Duodenal mucosa (tissue), 2 donors: ENCODE measurements around the gene MDH2.
"Not testable (repeated sequence)": the region's sequence is repeated elsewhere in the genome, so short reads cannot be mapped to it uniquely, and the experiment has no call there.

Source experiments
- H3K27ac ChIP-seq: one replicate; pipeline ENCODE4 v1.7.0; 2013; ENCODE audit warnings: low read depth, low read length
- H3K27me3 ChIP-seq, 2 donors: one replicate each; pipeline ENCODE4 v1.7.0; 2013; ENCODE audit warnings: low read length in 2 of 2, control low read depth in 1 of 2; ENCODE audit not compliant: insufficient read depth in 2 of 2, control insufficient read depth in 1 of 2
- H3K36me3 ChIP-seq, 2 donors: one replicate each; pipeline ENCODE4 v1.7.0; 2013; ENCODE audit warnings: low read length in 2 of 2, control low read depth in 1 of 2; ENCODE audit not compliant: insufficient read depth in 2 of 2, control insufficient read depth in 1 of 2
- H3K4me1 ChIP-seq, 2 donors: one replicate each; pipeline ENCODE4 v1.7.0; 2013; ENCODE audit warnings: low read length in 2 of 2, control low read depth in 1 of 2; ENCODE audit not compliant: insufficient read depth in 2 of 2, control insufficient read depth in 1 of 2
- H3K4me3 ChIP-seq, 2 donors: one replicate each; pipeline ENCODE4 v1.7.0; 2013; ENCODE audit warnings: low read length in 2 of 2, low read depth in 1 of 2
- H3K9ac ChIP-seq, 2 donors: one replicate each; pipeline ENCODE4 v1.7.0; 2013; ENCODE audit warnings: low read length in 2 of 2, low read depth in 1 of 2
- H3K9me3 ChIP-seq, 2 donors: one replicate each; pipeline ENCODE4 v1.7.0; 2013; ENCODE audit warnings: low read length in 2 of 2, control low read depth in 1 of 2; ENCODE audit not compliant: control insufficient read depth in 1 of 2

Gene MDH2, protein sequence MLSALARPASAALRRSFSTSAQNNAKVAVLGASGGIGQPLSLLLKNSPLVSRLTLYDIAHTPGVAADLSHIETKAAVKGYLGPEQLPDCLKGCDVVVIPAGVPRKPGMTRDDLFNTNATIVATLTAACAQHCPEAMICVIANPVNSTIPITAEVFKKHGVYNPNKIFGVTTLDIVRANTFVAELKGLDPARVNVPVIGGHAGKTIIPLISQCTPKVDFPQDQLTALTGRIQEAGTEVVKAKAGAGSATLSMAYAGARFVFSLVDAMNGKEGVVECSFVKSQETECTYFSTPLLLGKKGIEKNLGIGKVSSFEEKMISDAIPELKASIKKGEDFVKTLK

DNA sequence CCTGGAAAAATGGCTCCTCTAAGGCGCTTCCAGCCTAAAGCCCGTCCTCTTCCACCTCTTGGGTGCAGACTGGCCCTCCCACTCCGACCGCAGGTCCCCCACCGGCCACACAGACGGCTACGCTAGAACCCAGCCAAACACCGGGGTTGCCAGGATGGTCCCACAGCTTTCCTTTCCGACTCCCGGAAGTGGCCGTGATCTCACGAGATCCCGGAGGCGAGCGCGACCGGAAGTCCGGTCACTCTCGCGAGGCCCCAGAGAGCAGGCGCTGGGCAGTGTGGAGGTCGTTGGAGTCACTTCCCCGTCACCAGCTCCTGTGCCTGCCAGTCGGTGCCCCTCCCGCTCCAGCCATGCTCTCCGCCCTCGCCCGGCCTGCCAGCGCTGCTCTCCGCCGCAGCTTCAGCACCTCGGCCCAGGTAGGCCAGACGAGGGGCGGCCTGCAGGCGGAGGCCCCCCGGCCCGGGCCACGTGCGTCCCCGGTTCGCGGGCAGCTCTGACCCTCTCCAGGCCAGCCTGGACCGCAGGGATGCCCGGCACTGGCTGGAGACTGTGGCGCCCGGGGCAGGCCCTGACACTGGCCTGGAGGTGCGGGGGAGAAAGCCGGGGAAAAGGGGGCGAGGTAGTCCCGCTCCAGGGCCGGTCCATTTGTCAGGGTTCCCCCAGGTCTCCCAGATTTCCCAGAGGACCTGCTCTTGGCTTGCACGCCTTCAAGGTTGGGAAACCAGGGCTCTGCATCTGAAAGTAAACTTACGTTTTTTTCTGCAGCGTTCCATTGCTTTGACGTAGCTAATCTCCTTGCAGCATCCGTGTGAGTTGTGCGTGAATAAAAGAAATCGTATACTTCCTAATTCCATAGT lies at the start of gene MDH2, which contains the start of gene STYXL1:
Gene MDH2, plus strand, starts transcription at position 296 of the 857 bp plus-strand sequence. Its CDS starts 55 bp downstream, at position 351.
Gene STYXL1, minus strand, starts transcription at position 190 of the 857 bp plus-strand sequence. CDS start 17,477 bp downstream, outside the sequence.
- H3K4me3 ChIP-seq = peak within 1 kb of the TSS; percentile 91 to 97
- H3K4me1 ChIP-seq = peaks cover 32% of the 10 kb centered on the region in 2 donors
- H3K9ac ChIP-seq = peak within 1 kb of the TSS; percentile 97 to 98
- no peaks in the 10 kb centered on the region for H3K27me3 ChIP-seq
- peaks cover 2 to 5% of the 10 kb centered on the region in 2 donors for H3K36me3 ChIP-seq
- peak within 1 kb of the TSS; percentile 87 for H3K27ac ChIP-seq
- H3K9me3 ChIP-seq = no peaks in the 10 kb centered on the region

DNA sequence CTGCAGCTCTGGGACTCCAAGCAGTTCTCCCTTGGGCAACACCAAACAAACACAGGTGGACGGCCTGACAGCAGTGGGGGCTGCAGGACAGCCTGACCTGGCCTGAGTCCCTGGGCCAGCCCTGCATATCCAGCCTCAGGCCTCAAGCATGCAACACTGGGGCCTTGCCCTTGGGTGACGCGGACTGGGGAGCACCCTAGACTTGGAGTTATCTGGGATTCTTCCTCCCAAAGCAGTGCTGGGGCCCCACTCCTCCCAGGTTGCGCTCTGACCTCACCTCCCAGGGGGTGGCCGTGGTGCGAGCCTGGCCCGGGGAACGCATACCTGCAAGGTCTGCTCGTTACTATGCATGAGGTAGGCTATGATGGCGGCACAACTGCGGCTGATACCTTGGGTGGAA lies 47.3 kb upstream of the MDH2 start:
- no peak overlapping the region for H3K27ac ChIP-seq
- H3K4me3 ChIP-seq = no peak overlapping the region
- H3K27me3 ChIP-seq = no peaks in the 10 kb centered on the region
- H3K4me1 ChIP-seq = no peaks in the 10 kb centered on the region
- H3K9ac ChIP-seq = no peak overlapping the region
- peaks cover 5 to 38% of the 10 kb centered on the region in 2 donors for H3K36me3 ChIP-seq
- no peaks in the 10 kb centered on the region for H3K9me3 ChIP-seq

- no peak overlapping the region for H3K27ac ChIP-seq
- H3K36me3 ChIP-seq = peaks cover 5 to 32% of the 10 kb centered on the region in 2 donors
These were observed 45.8 kb upstream of the MDH2 start for GRCh38 chr7:76002139-76002538.

DNA sequence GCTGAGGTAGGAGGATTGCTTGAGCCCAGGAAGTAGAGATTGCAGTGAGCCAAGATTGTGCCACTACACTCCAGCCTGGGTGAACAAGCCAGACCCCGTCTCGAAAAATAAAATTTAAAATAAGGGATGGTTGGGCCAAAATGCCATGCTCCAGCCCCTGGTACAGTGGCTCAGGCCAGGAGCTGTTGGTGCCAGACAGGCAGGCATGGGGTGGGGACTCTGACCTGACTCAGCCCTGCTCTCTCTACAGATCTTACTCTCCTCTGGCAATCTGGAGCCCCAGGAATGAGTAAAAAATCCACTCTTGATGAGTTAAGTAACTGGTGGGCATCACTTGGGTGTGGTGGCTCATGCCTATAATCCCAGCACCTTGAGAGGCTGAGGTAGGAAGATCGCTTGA lies 45.1 kb upstream of the MDH2 start:
- H3K36me3 ChIP-seq = peaks cover 5 to 35% of the 10 kb centered on the region in 2 donors
- no peaks in the 10 kb centered on the region for H3K4me1 ChIP-seq
- H3K27me3 ChIP-seq = no peaks in the 10 kb centered on the region
- H3K9ac ChIP-seq = no peak overlapping the region
- no peak overlapping the region for H3K4me3 ChIP-seq
- no peaks in the 10 kb centered on the region for H3K9me3 ChIP-seq
- H3K27ac ChIP-seq = no peak overlapping the region

More at GRCh38 chr7:76002139-76002538, 45.8 kb upstream of the MDH2 start:
- H3K27me3 ChIP-seq = no peaks in the 10 kb centered on the region
- H3K4me3 ChIP-seq = no peak overlapping the region
- no peaks in the 10 kb centered on the region for H3K4me1 ChIP-seq
- H3K9ac ChIP-seq = no peak overlapping the region
- H3K9me3 ChIP-seq = no peaks in the 10 kb centered on the region

GRCh38 chr7:76003351-76003750 lies 44.6 kb upstream of the MDH2 start:
- Histone ChIP-seq H3K36me3 (peaks cover 5 to 35% of the 10 kb centered on the region in 2 donors), H3K9ac (no peak overlapping the region), H3K27ac (no peak overlapping the region), H3K9me3 (no peaks in the 10 kb centered on the region), H3K4me3 (no peak overlapping the region), H3K4me1 (no peaks in the 10 kb centered on the region), H3K27me3 (no peaks in the 10 kb centered on the region)

GRCh38 chr7:76005004-76005403 lies 42.9 kb upstream of the MDH2 start:
- peaks cover 5 to 35% of the 10 kb centered on the region in 2 donors for H3K36me3 ChIP-seq
- H3K9ac ChIP-seq, H3K27ac ChIP-seq, H3K4me3 ChIP-seq, H3K9me3 ChIP-seq, H3K4me1 ChIP-seq, H3K27me3 ChIP-seq: not testable (repeated sequence)

- Histone ChIP-seq H3K27ac (no peak overlapping the region), H3K4me1 (peaks cover 0 to 4% of the 10 kb centered on the region in 2 donors), H3K27me3 (no peaks in the 10 kb centered on the region), H3K9ac (no peak overlapping the region), H3K36me3 (peaks cover 5 to 24% of the 10 kb centered on the region in 2 donors), H3K9me3 (no peaks in the 10 kb centered on the region), H3K4me3 (no peak overlapping the region)
These were observed 39.7 kb upstream of the MDH2 start for GRCh38 chr7:76008156-76008687.

GRCh38 chr7:76009672-76010600 lies 38.0 kb upstream of the MDH2 start:
- no peaks in the 10 kb centered on the region for H3K27me3 ChIP-seq
- peaks cover 0 to 17% of the 10 kb centered on the region in 2 donors for H3K36me3 ChIP-seq
- no peaks in the 10 kb centered on the region for H3K9me3 ChIP-seq
- H3K9ac ChIP-seq = no peak overlapping the region
- H3K4me1 ChIP-seq = peaks cover 0 to 4% of the 10 kb centered on the region in 2 donors
- no peak overlapping the region for H3K4me3 ChIP-seq
- no peak overlapping the region for H3K27ac ChIP-seq

GRCh38 chr7:76011442-76011861 lies 36.5 kb upstream of the MDH2 start:
- Histone ChIP-seq H3K4me3 (no peak overlapping the region), H3K9ac (no peak overlapping the region), H3K36me3 (peaks cover 0 to 12% of the 10 kb centered on the region in 2 donors), H3K27me3 (no peaks in the 10 kb centered on the region), H3K9me3 (no peaks in the 10 kb centered on the region), H3K27ac (no peak overlapping the region), H3K4me1 (peaks cover 0 to 4% of the 10 kb centered on the region in 2 donors)
